Daoy (cell line): ENCODE results near the gene FGR. TPM values are rescaled to one million over a fixed set of nuclear protein-coding genes. Genes with fewer than 3 reads are reported as not detected.
A peak's percentile ranks its signal among the peaks of the same experiment; 100 is the strongest.
"Not testable (repeated sequence)": the region's sequence is repeated elsewhere in the genome, so short reads cannot be mapped to it uniquely, and the experiment has no call there.

Experiments
- DNase-seq: peaks from one replicate; pipeline ENCODE4 v3.0.0-alpha.2; 2015; ENCODE audit warnings: low read depth
- total RNA-seq: library from RNA; depleted of rRNA; stranded (reverse); fragments of >200 nt; shearing (Covaris generic); gene quantifications from 2 replicates; pipeline ENCODE4 v1.2.3, GENCODE V29; 2014

Gene FGR
- total RNA-seq, 1 experiment from 2014 or later: not detected

GRCh38 chr1:27635396-27636142, 584 bp upstream of the FGR start:
- no peak for DNase-seq

GRCh38 chr1:27634177-27634984, 604 bp downstream of the FGR start:
- peak; percentile 37 for DNase-seq

GRCh38 chr1:27633640-27634176, 1.3 kb downstream of the FGR start:
- DNase-seq: no peak

GRCh38 chr1:27633298-27633610, 1.7 kb downstream of the FGR start:
- DNase-seq: no peak

GRCh38 chr1:27632387-27633297, 2.3 kb downstream of the FGR start:
- no peak for DNase-seq

- DNase-seq: no peak
Measured at GRCh38 chr1:27630859-27631491, 4.0 kb downstream of the FGR start.

- DNase-seq: no peak
Measured at GRCh38 chr1:27628712-27629111, 6.3 kb downstream of the FGR start.

GRCh38 chr1:27627733-27628132, 7.3 kb downstream of the FGR start:
- not testable (repeated sequence) for DNase-seq

GRCh38 chr1:27627061-27627460, 7.9 kb downstream of the FGR start:
- no peak for DNase-seq

GRCh38 chr1:27626031-27626935, 8.7 kb downstream of the FGR start:
- DNase-seq: no peak

GRCh38 chr1:27624467-27625178, 10.4 kb downstream of the FGR start:
- no peak for DNase-seq

GRCh38 chr1:27623327-27624212, 11.4 kb downstream of the FGR start:
- DNase-seq: no peak

- no peak for DNase-seq
Measured at GRCh38 chr1:27622828-27623227, 12.2 kb downstream of the FGR start.

- peak; percentile 52 for DNase-seq
Measured at GRCh38 chr1:27621051-27621920, 13.7 kb downstream of the FGR start.

- DNase-seq: not testable (repeated sequence)
Measured at GRCh38 chr1:27619782-27620438, 15.1 kb downstream of the FGR start.

GRCh38 chr1:27618341-27619082, 16.5 kb downstream of the FGR start:
- DNase-seq: no peak
